Heart left ventricle (tissue), 13 donors: ENCODE results near the gene DISP2.

ENCODE experiments used
- POLR2A ChIP-seq, 2 donors: fragments of 450-650 bp; IDR thresholded peaks; one replicate each; pipeline ENCODE4 v1.6.1; 2017; ENCODE audit warnings: antibody characterized with exemption in 2 of 2, mild to moderate bottlenecking in 2 of 2, moderate library complexity in 2 of 2
- TF ChIP-seq, protein P1 (sequence below), 12 donors: fragments of 200-600 bp; sonication (generic) in 4 of 12; IDR thresholded peaks; one replicate each; pipeline versions ENCODE4 v1.5.0 to v1.8.0; 2018 to 2022; ENCODE audit warnings: antibody characterized with exemption in 12 of 12, mild to moderate bottlenecking in 5 of 12
- donor health status: ischemic (EF 13 %, LVEDD 7.1; RV severe dilation, severe dysfunction).
- donor health status: DM: no; HTN: yes; CAD: no.
- donor health status: DM: no; HTN: no; CAD: no.
- donor health status: ischemic (EF 25% LVEDD 6.9; RV normal size, moderate dysfunction).
- donor health status: ischemic (EF 25% LVEDD 5.7; RV mildly dilated, moderate dysfunction).
- donor health status: ischemic (EF 35%, LVEDD 5.7; RV mildly dilated, moderate dysfunction).
- donor health status: nonischemic (EF 11% LVEDD 7.7; RV severe dilation, severe dysfunction).
- donor health status: DM: yes; HTN: yes; CAD: no.
- donor health status: PGD.
- donor health status: ischemic (EF 29% LVEDD 5.4; RV normal size, mild dysfunction).
- donor health status: nonischemic (EF 23%, LVEDD 6.1; RV moderate dilation, normal function).

DNA sequence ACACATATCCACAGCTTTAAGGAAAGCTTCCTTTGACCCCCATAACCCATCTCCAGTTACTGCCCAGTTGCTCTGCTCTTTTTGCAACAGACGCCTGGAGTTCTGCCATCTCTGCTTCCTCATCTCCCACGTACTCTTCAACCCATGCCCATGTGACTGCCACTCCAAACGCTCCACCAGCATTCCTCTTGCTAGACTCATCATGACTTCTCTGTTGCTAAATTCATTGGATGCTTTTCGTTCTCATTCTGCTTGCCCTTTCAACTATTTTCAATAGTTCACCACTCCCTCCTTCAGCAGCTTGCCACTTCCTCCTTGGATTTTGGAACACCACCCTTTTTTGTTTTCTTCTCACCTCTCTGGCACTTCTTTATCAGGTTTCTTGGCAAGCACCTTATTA, 21.8 kb downstream of the DISP2 start:
- TF ChIP-seq, protein P1, sequence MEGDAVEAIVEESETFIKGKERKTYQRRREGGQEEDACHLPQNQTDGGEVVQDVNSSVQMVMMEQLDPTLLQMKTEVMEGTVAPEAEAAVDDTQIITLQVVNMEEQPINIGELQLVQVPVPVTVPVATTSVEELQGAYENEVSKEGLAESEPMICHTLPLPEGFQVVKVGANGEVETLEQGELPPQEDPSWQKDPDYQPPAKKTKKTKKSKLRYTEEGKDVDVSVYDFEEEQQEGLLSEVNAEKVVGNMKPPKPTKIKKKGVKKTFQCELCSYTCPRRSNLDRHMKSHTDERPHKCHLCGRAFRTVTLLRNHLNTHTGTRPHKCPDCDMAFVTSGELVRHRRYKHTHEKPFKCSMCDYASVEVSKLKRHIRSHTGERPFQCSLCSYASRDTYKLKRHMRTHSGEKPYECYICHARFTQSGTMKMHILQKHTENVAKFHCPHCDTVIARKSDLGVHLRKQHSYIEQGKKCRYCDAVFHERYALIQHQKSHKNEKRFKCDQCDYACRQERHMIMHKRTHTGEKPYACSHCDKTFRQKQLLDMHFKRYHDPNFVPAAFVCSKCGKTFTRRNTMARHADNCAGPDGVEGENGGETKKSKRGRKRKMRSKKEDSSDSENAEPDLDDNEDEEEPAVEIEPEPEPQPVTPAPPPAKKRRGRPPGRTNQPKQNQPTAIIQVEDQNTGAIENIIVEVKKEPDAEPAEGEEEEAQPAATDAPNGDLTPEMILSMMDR (IDR thresholded peaks at IDR 0.05), result no peak
- no peak for TF ChIP-seq POLR2A (IDR thresholded peaks at IDR 0.05)
